ENCODE data around the gene MCAM.

Gene MCAM

GRCh38 chr11:119316729-119317591 lies at the start of gene MCAM:
Gene MCAM, minus strand, starts transcription at chr11:119317130. Its CDS starts 29 bp downstream, at chr11:119317101.
- no peak for FAIRE-seq

- no peak for FAIRE-seq
These were observed 48.2 kb upstream of the MCAM start for GRCh38 chr11:119365071-119365591.

GRCh38 chr11:119363851-119364590 lies 47.1 kb upstream of the MCAM start:
- FAIRE-seq = no peak

GRCh38 chr11:119363081-119363850 lies 46.3 kb upstream of the MCAM start:
- no peak for FAIRE-seq

GRCh38 chr11:119362741-119363080 lies 45.8 kb upstream of the MCAM start:
- FAIRE-seq = no peak

- no peak for FAIRE-seq
These were observed 45.2 kb upstream of the MCAM start for GRCh38 chr11:119361941-119362725.

- FAIRE-seq = no peak
These were observed 44.3 kb upstream of the MCAM start for GRCh38 chr11:119361056-119361787.

- FAIRE-seq = no peak
These were observed 42.7 kb upstream of the MCAM start for GRCh38 chr11:119359365-119360214.

GRCh38 chr11:119357074-119357473 lies 40.1 kb upstream of the MCAM start:
- FAIRE-seq = no peak

GRCh38 chr11:119356349-119357031 lies 39.6 kb upstream of the MCAM start:
- no peak for FAIRE-seq

GRCh38 chr11:119355091-119355843 lies 38.3 kb upstream of the MCAM start:
- no peak for FAIRE-seq

- no peak for FAIRE-seq
These were observed 35.9 kb upstream of the MCAM start for GRCh38 chr11:119352857-119353260.

- FAIRE-seq = no peak
These were observed 34.3 kb upstream of the MCAM start for GRCh38 chr11:119351232-119351631.

- FAIRE-seq = no peak
These were observed 33.4 kb upstream of the MCAM start for GRCh38 chr11:119350302-119350701.

GRCh38 chr11:119347940-119348605 lies 31.1 kb upstream of the MCAM start:
- FAIRE-seq = no peak

GRCh38 chr11:119347242-119347641 lies 30.3 kb upstream of the MCAM start:
- no peak for FAIRE-seq

- FAIRE-seq = no peak
These were observed 29.7 kb upstream of the MCAM start, which contains the start of gene MFRP for GRCh38 chr11:119346605-119347004. Gene MFRP, minus strand, starts transcription at chr11:119346705. Its CDS starts 192 bp downstream, at chr11:119346513.

- FAIRE-seq = no peak
These were observed 28.8 kb upstream of the MCAM start for GRCh38 chr11:119345685-119346084.

All from endometrium (tissue), 2 donors.